ENCODE data around the gene CNNM4. TPM values are rescaled to one million over a fixed set of nuclear protein-coding genes. Genes with fewer than 3 reads are reported as not detected.

The CNNM4 gene
- total RNA-seq, 2 donors from 2014 or later = 9.2 to 13.9 TPM

GRCh38 chr2:96783388-96783787 is 22.7 kb downstream of the CNNM4 start:
- no peaks in the 10 kb centered on the region for H3K27me3 ChIP-seq (replicated peaks; ENCODE audit: insufficient read depth)
- H3K36me3 ChIP-seq = no peaks in the 10 kb centered on the region
- H3K4me3 ChIP-seq = no peak overlapping the region
- WGBS = 89% methylated on average over 4 of the region's 4 CpGs
- no peaks in the 10 kb centered on the region for H3K4me1 ChIP-seq (replicated peaks)
- H3K27ac ChIP-seq = no peak overlapping the region
- intact Hi-C loops (cut with DNase I) = no loop called here
- TF ChIP-seq POLR2A (IDR thresholded peaks at IDR 0.05) (no peak), POLR2AphosphoS5 (IDR thresholded peaks at IDR 0.05) (no peak), CTCF (IDR thresholded peaks at IDR 0.05) (no peak)
- no peak for DNase-seq (ENCODE audit: low spot score)
- no peaks in the 10 kb centered on the region for H3K9me3 ChIP-seq

DNA sequence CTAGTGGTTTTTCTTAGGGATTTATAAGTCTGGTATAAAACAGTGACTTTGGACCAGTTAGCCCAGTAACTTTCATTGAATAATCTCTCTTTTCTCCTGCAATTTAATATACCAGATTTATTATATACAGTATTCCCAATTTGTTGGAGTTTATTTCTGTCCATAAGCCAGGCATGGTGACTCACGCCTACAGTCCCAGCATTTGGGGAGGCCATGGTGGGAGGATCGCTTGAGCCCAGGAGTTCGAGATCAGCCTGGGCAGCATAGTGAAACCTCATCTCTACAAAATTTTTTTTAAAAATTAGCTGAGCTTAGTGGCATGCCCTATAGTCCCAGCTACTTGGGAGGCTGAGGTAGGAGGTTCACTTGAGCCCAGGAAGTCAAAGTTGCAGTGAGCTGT is 26.7 kb downstream of the CNNM4 start:
- H3K4me3 ChIP-seq = no peak overlapping the region
- H3K27ac ChIP-seq = no peak overlapping the region
- DNase-seq (ENCODE audit: low spot score) = no peak
- intact Hi-C loops (cut with DNase I) = no loop called here
- WGBS = 96% methylated on average over 3 of the region's 3 CpGs
- no peak for TF ChIP-seq CTCF (IDR thresholded peaks at IDR 0.05)
- TF ChIP-seq POLR2A (IDR thresholded peaks at IDR 0.05) = no peak
- TF ChIP-seq POLR2AphosphoS5 (IDR thresholded peaks at IDR 0.05) = no peak
- no peaks in the 10 kb centered on the region for H3K27me3 ChIP-seq (replicated peaks; ENCODE audit: insufficient read depth)
- no peaks in the 10 kb centered on the region for H3K4me1 ChIP-seq (replicated peaks)
- no peaks in the 10 kb centered on the region for H3K9me3 ChIP-seq
- no peaks in the 10 kb centered on the region for H3K36me3 ChIP-seq

GRCh38 chr2:96788442-96789244 is 27.9 kb downstream of the CNNM4 start:
- Histone ChIP-seq H3K4me3 (no peak overlapping the region), H3K27ac (no peak overlapping the region), H3K27me3 (replicated peaks; ENCODE audit: insufficient read depth) (no peaks in the 10 kb centered on the region), H3K36me3 (no peaks in the 10 kb centered on the region), H3K9me3 (no peaks in the 10 kb centered on the region), H3K4me1 (replicated peaks) (no peaks in the 10 kb centered on the region)
- intact Hi-C loops (cut with DNase I) = no loop called here
- DNase-seq (ENCODE audit: low spot score) = no peak
- WGBS = 64% methylated on average over 17 of the region's 17 CpGs
- TF ChIP-seq POLR2A (IDR thresholded peaks at IDR 0.05) = no peak
- TF ChIP-seq POLR2AphosphoS5 (IDR thresholded peaks at IDR 0.05) = no peak
- no peak for TF ChIP-seq CTCF (IDR thresholded peaks at IDR 0.05)

GRCh38 chr2:96789245-96789617 is 28.5 kb downstream of the CNNM4 start:
- Histone ChIP-seq H3K4me1 (replicated peaks) (no peaks in the 10 kb centered on the region), H3K27me3 (replicated peaks; ENCODE audit: insufficient read depth) (no peaks in the 10 kb centered on the region), H3K4me3 (no peak overlapping the region), H3K27ac (no peak overlapping the region), H3K36me3 (no peaks in the 10 kb centered on the region), H3K9me3 (no peaks in the 10 kb centered on the region)
- WGBS = 77% methylated on average over 6 of the region's 6 CpGs
- no peak for TF ChIP-seq CTCF (IDR thresholded peaks at IDR 0.05)
- no peak for TF ChIP-seq POLR2AphosphoS5 (IDR thresholded peaks at IDR 0.05)
- TF ChIP-seq POLR2A (IDR thresholded peaks at IDR 0.05) = no peak
- intact Hi-C loops (cut with DNase I) = no loop called here
- no peak for DNase-seq (ENCODE audit: low spot score)
